Calu3 (cell line): Measurements from ENCODE around the gene SLC12A3. TPM values are rescaled to one million over a fixed set of nuclear protein-coding genes. Genes with fewer than 3 reads are reported as not detected.

Experiments used
- BruUV-seq: library from RNA; stranded (reverse); fragments of 400-500 nt; replicated peaks from 2 replicates; lab custom pipeline; 2021; lab: Mats Ljungman, UMichigan
- CTCF ChIA-PET: fragments of 300-600 bp; sonication (Branson Sonifier 250); formaldehyde crosslinking; loops from one replicate; lab custom pipeline; 2022; ENCODE audit warnings: antibody characterized with exemption; lab: Charles Lee
- DNase-seq: peaks from one replicate; pipeline ENCODE4 v3.0.0; 2022
- H3K27ac Mint-ChIP-seq: one replicate; pipeline ENCODE4 v1.8.0; 2022; ENCODE audit warnings: mixed read lengths; ENCODE audit not compliant: unreplicated experiment
- H3K27me3 Mint-ChIP-seq: one replicate; pipeline ENCODE4 v1.8.0; 2022; ENCODE audit warnings: mixed read lengths; ENCODE audit not compliant: unreplicated experiment
- H3K36me3 Mint-ChIP-seq: one replicate; pipeline ENCODE4 v1.8.0; 2022; ENCODE audit warnings: mild to moderate bottlenecking, moderate library complexity, mixed read lengths; ENCODE audit not compliant: insufficient read depth, unreplicated experiment
- H3K4me1 Mint-ChIP-seq: one replicate; pipeline ENCODE4 v1.8.0; 2022; ENCODE audit warnings: mild to moderate bottlenecking, low read depth, mixed read lengths; ENCODE audit not compliant: unreplicated experiment
- H3K4me3 Mint-ChIP-seq: one replicate; pipeline ENCODE4 v1.8.0; 2022; ENCODE audit warnings: mild to moderate bottlenecking, low read depth, moderate library complexity, mixed read lengths; ENCODE audit not compliant: unreplicated experiment
- H3K9me3 Mint-ChIP-seq: one replicate; pipeline ENCODE4 v1.8.0; 2022; ENCODE audit warnings: low read depth, mixed read lengths; ENCODE audit not compliant: unreplicated experiment
- CTCF ChIP-seq: fragments of 200-600 bp; IDR thresholded peaks from one replicate; pipeline ENCODE4 v1.8.0; 2022; ENCODE audit warnings: antibody characterized with exemption; ENCODE audit not compliant: unreplicated experiment
- intact Hi-C: fragments of 100-400 bp; cut with micrococcal nuclease; formaldehyde crosslinking; loops from one replicate; pipeline ENCODE4 v1.10.0; 2022; ENCODE audit not compliant: unreplicated experiment
- total RNA-seq: library from RNA; stranded (reverse); gene quantifications from 2 replicates; pipeline ENCODE4 v1.2.3, GENCODE V29; 2022

SLC12A3 gene
- total RNA-seq, 1 experiment from 2014 or later = not detected

GRCh38 chr16:56828647-56829046, 36.4 kb upstream of the SLC12A3 start:
- BruUV-seq = no TSS peak
- no peaks in the 10 kb centered on the region for H3K4me1 Mint-ChIP-seq
- no peaks in the 10 kb centered on the region for H3K27me3 Mint-ChIP-seq
- intact Hi-C loops = no loop called here
- H3K36me3 Mint-ChIP-seq = peaks cover 10% of the 10 kb centered on the region
- CTCF ChIA-PET = no interaction called here
- DNase-seq = no peak
- TF ChIP-seq CTCF = no peak
- H3K27ac Mint-ChIP-seq = no peak overlapping the region
- H3K4me3 Mint-ChIP-seq = no peak overlapping the region
- H3K9me3 Mint-ChIP-seq = no peaks in the 10 kb centered on the region

- no TSS peak for BruUV-seq
- Mint-ChIP-seq H3K27ac (no peak overlapping the region), H3K4me3 (no peak overlapping the region), H3K27me3 (no peaks in the 10 kb centered on the region), H3K36me3 (peaks cover 10% of the 10 kb centered on the region), H3K4me1 (no peaks in the 10 kb centered on the region), H3K9me3 (no peaks in the 10 kb centered on the region)
- TF ChIP-seq CTCF = no peak
- no peak for DNase-seq
- intact Hi-C loops = no loop called here
- CTCF ChIA-PET = no interaction called here
Measured at GRCh38 chr16:56830669-56831068, 34.3 kb upstream of the SLC12A3 start.

GRCh38 chr16:56832768-56833167, 32.2 kb upstream of the SLC12A3 start:
- H3K4me3 Mint-ChIP-seq = no peak overlapping the region
- no peaks in the 10 kb centered on the region for H3K27me3 Mint-ChIP-seq
- no peaks in the 10 kb centered on the region for H3K4me1 Mint-ChIP-seq
- no peak for DNase-seq
- CTCF ChIA-PET = no interaction called here
- peaks cover 10% of the 10 kb centered on the region for H3K36me3 Mint-ChIP-seq
- H3K27ac Mint-ChIP-seq = no peak overlapping the region
- intact Hi-C loops = no loop called here
- TF ChIP-seq CTCF = no peak
- no peaks in the 10 kb centered on the region for H3K9me3 Mint-ChIP-seq
- no TSS peak for BruUV-seq

- CTCF ChIA-PET = no interaction called here
- no peak for DNase-seq
Measured at GRCh38 chr16:56833243-56833970, 31.6 kb upstream of the SLC12A3 start.

More at GRCh38 chr16:56833243-56833970, 31.6 kb upstream of the SLC12A3 start:
- Mint-ChIP-seq H3K4me1 (no peaks in the 10 kb centered on the region), H3K27ac (no peak overlapping the region), H3K36me3 (peaks cover 10% of the 10 kb centered on the region), H3K9me3 (no peaks in the 10 kb centered on the region), H3K4me3 (no peak overlapping the region), H3K27me3 (no peaks in the 10 kb centered on the region)
- intact Hi-C loops = no loop called here
- no peak for TF ChIP-seq CTCF
- no TSS peak for BruUV-seq
